ENCODE data around the gene ZNF275.

GRCh38 chrX:153372949-153373348 is 39.0 kb downstream of the ZNF275 start:
- TF ChIP-seq POLR2A (IDR thresholded peaks at IDR 0.05) (no peak), POLR2AphosphoS5 (IDR thresholded peaks at IDR 0.05) (no peak)
